Activated CD8-positive, alpha-beta T cell treated with anti-CD3 and anti-CD28 coated beads, Interleukin-2, amount 10 ng/mL, durations not matched to agents 7 days and 5 days (primary cell): ENCODE data around the gene AQP2. TPM values are rescaled to one million over a fixed set of nuclear protein-coding genes. Genes with fewer than 3 reads are reported as not detected.

Source experiments
- ATAC-seq: fragments of 150-1000 bp; cut with Tn5 transposase; one replicate; pipeline ENCODE4 v1.10.0; 2021; ENCODE audit warnings: moderate library complexity
- CTCF ChIA-PET: fragments of 350-600 bp; sonication (Branson Sonifier 250); formaldehyde crosslinking; loops from one replicate; lab custom pipeline; 2021; ENCODE audit warnings: antibody characterized with exemption; lab: Charles Lee
- POLR2A ChIA-PET: fragments of 350-600 bp; sonication (Branson Sonifier 250); formaldehyde crosslinking; loops from one replicate; lab custom pipeline; 2021; ENCODE audit warnings: antibody characterized with exemption; lab: Charles Lee
- DNase-seq: peaks from one replicate; pipeline ENCODE4 v3.0.0-alpha.2; 2020
- H3K27ac Mint-ChIP-seq: one replicate; pipeline ENCODE4 v1.8.0; 2021; ENCODE audit warnings: mild to moderate bottlenecking, mixed read lengths
- H3K27me3 Mint-ChIP-seq: one replicate; pipeline ENCODE4 v1.8.0; 2021; ENCODE audit warnings: low read depth, mixed read lengths
- H3K36me3 Mint-ChIP-seq: one replicate; pipeline ENCODE4 v1.8.0; 2021; ENCODE audit warnings: low read depth, mixed read lengths
- H3K4me1 Mint-ChIP-seq: one replicate; pipeline ENCODE4 v1.8.0; 2021; ENCODE audit warnings: low read depth, mixed read lengths
- H3K4me3 Mint-ChIP-seq: one replicate; pipeline ENCODE4 v1.8.0; 2021; ENCODE audit warnings: mild to moderate bottlenecking, mixed read lengths
- H3K9me3 Mint-ChIP-seq: one replicate; pipeline ENCODE4 v1.8.0; 2022; ENCODE audit warnings: mixed read lengths; ENCODE audit not compliant: insufficient read depth
- total RNA-seq, 2 experiments: library from RNA; stranded (reverse); gene quantifications; one replicate each; pipeline ENCODE4 v1.2.3, GENCODE V29; 2021

AQP2 gene
- total RNA-seq, 2 experiments from 2014 or later: not detected

- H3K27ac Mint-ChIP-seq: no peak overlapping the region
- CTCF ChIA-PET: interaction anchor here (0.9 to 2.0 kb wide), 7 partner anchors 11 to 94 kb away, joined by 3 to 15 read pairs (median 5); no protein-coding TSS in a partner anchor
- no peak for ATAC-seq
- no peak overlapping the region for H3K4me3 Mint-ChIP-seq
- H3K36me3 Mint-ChIP-seq: no peaks in the 10 kb centered on the region
- no peak for DNase-seq
- H3K27me3 Mint-ChIP-seq: peaks cover 17% of the 10 kb centered on the region
- POLR2A ChIA-PET: no interaction called here
- H3K9me3 Mint-ChIP-seq: no peaks in the 10 kb centered on the region
- no peaks in the 10 kb centered on the region for H3K4me1 Mint-ChIP-seq
Observed at GRCh38 chr12:49932023-49932422, 18.5 kb upstream of the AQP2 start.

DNA sequence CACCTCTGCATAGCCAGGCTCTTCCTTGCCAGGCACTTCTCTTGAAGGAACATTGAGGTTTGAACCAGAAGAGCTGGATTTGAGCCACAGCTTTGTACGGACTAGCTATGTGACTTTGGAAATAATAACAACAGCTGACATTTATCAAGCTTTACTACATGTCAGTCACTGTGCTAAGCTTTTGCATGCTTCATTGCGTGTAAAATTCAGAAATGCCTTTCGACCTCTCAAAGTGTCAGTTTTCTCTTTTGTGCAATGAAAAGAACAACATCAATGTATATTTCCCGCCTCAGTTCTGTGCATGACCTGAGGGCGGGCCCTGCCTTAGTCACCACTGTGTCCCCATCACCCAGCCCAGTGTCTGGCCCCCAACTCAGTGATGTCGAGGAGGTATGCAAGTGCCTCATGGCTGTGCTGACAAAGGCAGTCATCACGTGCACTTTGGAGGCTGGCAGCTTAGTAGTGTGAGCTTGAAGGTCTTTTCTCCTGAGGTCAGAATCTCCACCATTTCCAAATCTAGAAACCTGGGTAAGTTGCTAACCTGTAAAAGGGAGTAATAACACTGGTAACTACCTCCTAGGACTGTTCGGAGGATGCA is 17.9 kb upstream of the AQP2 start:
- ATAC-seq (no peak), DNase-seq (no peak)
- Mint-ChIP-seq H3K9me3 (no peaks in the 10 kb centered on the region), H3K4me3 (no peak overlapping the region), H3K27ac (no peak overlapping the region), H3K36me3 (no peaks in the 10 kb centered on the region), H3K4me1 (no peaks in the 10 kb centered on the region), H3K27me3 (peaks cover 17% of the 10 kb centered on the region)
- CTCF ChIA-PET: interaction anchor here (0.9 to 2.0 kb wide), 5 partner anchors 13 to 94 kb away, joined by 3 to 15 read pairs (median 4); no protein-coding TSS in a partner anchor
- POLR2A ChIA-PET: no interaction called here

GRCh38 chr12:49933796-49934195 is 16.7 kb upstream of the AQP2 start:
- Mint-ChIP-seq H3K36me3 (no peaks in the 10 kb centered on the region), H3K4me1 (no peaks in the 10 kb centered on the region), H3K9me3 (no peaks in the 10 kb centered on the region), H3K27ac (no peak overlapping the region), H3K27me3 (peaks cover 15% of the 10 kb centered on the region), H3K4me3 (no peak overlapping the region)
- DNase-seq (no peak), ATAC-seq (no peak)
- ChIA-PET CTCF (interaction anchor here (0.7 to 5.3 kb wide), 2 partner anchors 12 to 535 kb away, joined by 3 to 32 read pairs; no protein-coding TSS in a partner anchor), POLR2A (no interaction called here)

DNA sequence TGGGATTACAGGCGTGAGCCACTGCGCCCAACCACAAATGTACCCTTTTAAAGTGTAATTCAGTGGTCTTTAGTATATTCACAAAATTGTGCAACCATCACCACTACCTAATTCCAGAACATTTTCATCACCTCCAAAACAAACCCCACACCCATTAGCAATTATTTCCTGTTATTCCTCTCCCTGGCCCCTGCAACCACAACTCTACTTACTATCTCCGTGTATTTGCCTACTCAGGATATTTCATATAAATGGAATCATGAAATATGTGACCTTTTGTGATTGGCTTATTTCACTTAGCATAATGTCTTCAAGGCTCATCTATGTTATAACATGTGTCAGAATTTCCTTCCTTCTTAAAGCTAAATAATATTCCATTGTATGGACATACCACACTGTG is 16.0 kb upstream of the AQP2 start:
- no peaks in the 10 kb centered on the region for H3K36me3 Mint-ChIP-seq
- H3K27me3 Mint-ChIP-seq: peaks cover 11% of the 10 kb centered on the region
- ChIA-PET POLR2A (no interaction called here), CTCF (interaction anchor here (5.3 kb wide), 1 partner anchor 11 kb away, joined by 32 read pairs; no protein-coding TSS in a partner anchor)
- no peaks in the 10 kb centered on the region for H3K4me1 Mint-ChIP-seq
- DNase-seq (no peak), ATAC-seq (no peak)
- no peaks in the 10 kb centered on the region for H3K9me3 Mint-ChIP-seq
- H3K4me3 Mint-ChIP-seq: no peak overlapping the region
- H3K27ac Mint-ChIP-seq: no peak overlapping the region

- no peaks in the 10 kb centered on the region for H3K36me3 Mint-ChIP-seq
- H3K4me3 Mint-ChIP-seq: no peak overlapping the region
- ATAC-seq (no peak), DNase-seq (no peak)
- ChIA-PET CTCF (interaction anchor here (5.3 kb wide), 1 partner anchor 9 kb away, joined by 32 read pairs; no protein-coding TSS in a partner anchor), POLR2A (no interaction called here)
- H3K9me3 Mint-ChIP-seq: no peaks in the 10 kb centered on the region
- no peaks in the 10 kb centered on the region for H3K4me1 Mint-ChIP-seq
- H3K27me3 Mint-ChIP-seq: peaks cover 11% of the 10 kb centered on the region
- no peak overlapping the region for H3K27ac Mint-ChIP-seq
Observed at GRCh38 chr12:49936925-49937324, 13.6 kb upstream of the AQP2 start.

GRCh38 chr12:49937639-49938300 is 12.8 kb upstream of the AQP2 start:
- Mint-ChIP-seq H3K36me3 (no peaks in the 10 kb centered on the region), H3K9me3 (no peaks in the 10 kb centered on the region), H3K4me3 (no peak overlapping the region), H3K4me1 (peaks cover 4% of the 10 kb centered on the region), H3K27ac (no peak overlapping the region), H3K27me3 (peaks cover 11% of the 10 kb centered on the region)
- DNase-seq (no peak), ATAC-seq (no peak)
- ChIA-PET POLR2A (interaction anchor here (1.0 kb wide), 1 partner anchor 21 kb away, joined by 3 read pairs; no protein-coding TSS in a partner anchor), CTCF (interaction anchor here (5.3 kb wide), 1 partner anchor 8 kb away, joined by 32 read pairs; no protein-coding TSS in a partner anchor)

DNA sequence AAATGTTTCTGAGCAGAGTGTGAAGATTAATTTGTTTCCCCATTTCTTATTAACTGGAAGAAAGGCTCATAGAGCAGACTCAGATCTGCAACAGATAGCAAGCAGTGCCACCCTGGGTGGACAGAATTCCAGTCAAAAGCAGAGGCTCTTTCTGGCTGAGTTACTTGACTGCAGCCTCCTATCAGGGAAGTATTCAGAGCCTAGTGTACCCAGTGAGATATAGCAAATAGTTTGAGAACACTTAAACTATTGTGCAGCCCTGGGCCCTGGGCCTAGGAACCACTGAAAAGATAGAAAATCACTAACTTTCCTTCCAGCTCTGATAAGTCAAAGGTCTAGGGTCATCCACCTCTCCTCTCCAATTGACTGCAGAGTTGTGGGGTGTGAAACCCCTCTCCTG is 11.2 kb upstream of the AQP2 start:
- ChIA-PET POLR2A (no interaction called here), CTCF (interaction anchor here (1.5 to 4.9 kb wide), 2 partner anchors 11 to 27 kb away, joined by 3 to 23 read pairs; no protein-coding TSS in a partner anchor)
- no peaks in the 10 kb centered on the region for H3K36me3 Mint-ChIP-seq
- ATAC-seq (no peak), DNase-seq (no peak)
- H3K9me3 Mint-ChIP-seq: no peaks in the 10 kb centered on the region
- peaks cover 11% of the 10 kb centered on the region for H3K27me3 Mint-ChIP-seq
- H3K4me1 Mint-ChIP-seq: peaks cover 10% of the 10 kb centered on the region
- H3K4me3 Mint-ChIP-seq: no peak overlapping the region
- H3K27ac Mint-ChIP-seq: no peak overlapping the region

DNA sequence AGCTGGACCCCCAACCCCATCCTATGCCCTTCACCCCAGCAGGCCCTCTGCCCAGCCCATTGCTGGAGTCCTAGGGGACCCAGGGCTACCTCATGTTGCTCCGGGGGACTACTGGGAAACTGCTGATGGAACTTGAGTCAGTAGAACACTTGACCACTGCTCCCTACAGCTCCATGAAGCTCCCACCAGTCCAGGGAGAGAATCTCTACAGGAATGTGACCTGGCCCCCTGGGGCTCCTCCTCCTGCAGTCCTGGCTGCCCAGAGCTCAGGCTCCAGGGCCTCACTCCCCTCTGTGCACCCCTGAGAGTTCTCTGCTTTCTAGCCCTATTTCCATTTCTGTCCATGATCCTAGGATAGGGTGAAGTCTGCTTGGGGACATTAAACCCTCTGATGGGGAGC is 10.8 kb upstream of the AQP2 start:
- DNase-seq: no peak
- no peak overlapping the region for H3K27ac Mint-ChIP-seq
- peaks cover 10% of the 10 kb centered on the region for H3K4me1 Mint-ChIP-seq
- H3K27me3 Mint-ChIP-seq: peaks cover 8% of the 10 kb centered on the region
- no peaks in the 10 kb centered on the region for H3K9me3 Mint-ChIP-seq
- no peak for ATAC-seq
- H3K36me3 Mint-ChIP-seq: no peaks in the 10 kb centered on the region
- POLR2A ChIA-PET: no interaction called here
- no peak overlapping the region for H3K4me3 Mint-ChIP-seq
- CTCF ChIA-PET: interaction anchor here (1.5 to 4.9 kb wide), 2 partner anchors 12 to 27 kb away, joined by 3 to 23 read pairs; no protein-coding TSS in a partner anchor

DNA sequence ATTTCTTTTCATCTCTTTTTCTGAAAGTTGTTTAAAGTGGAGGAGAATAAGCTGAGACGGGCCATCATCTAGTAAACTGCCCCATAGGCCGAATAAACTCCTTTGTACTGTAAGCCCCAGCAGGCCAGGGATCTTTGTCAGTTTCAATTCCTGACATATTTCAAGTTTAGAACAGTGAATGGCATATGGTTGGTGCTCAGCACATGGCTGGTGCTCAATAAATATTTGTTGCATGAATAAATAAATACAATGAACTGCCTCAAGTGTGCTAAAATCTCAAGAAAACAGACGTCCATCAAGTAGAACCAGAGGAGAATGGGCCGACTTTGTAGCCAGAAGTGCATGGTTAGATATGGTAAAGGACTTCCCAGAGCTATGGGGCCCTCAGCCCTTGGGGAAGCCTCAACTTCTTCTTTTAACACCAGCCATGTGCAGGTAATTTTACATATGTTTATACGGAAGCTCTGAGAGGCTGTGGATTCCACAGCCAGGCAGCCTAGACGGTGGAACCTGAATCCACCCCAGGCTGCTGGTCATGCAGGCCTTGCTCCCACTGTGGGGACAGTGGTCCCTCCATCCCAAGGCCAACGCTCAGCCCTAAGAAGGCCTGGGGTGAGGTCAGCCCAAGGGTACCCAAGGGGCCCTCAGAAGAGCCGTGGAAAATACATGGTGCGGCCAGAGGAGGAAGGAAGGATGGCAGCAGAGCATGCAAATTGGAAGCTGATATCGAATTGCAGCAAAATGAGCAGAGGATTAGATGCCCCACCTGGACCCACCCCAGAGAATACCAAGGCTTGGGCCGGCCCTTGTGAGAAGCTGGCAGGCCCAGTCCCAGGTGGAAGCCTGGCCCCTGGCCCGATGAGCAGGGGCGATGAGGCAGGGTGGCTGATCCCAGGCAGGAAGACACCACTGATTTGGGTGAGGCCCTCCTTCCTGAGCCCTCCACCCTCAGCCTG is 8.7 kb upstream of the AQP2 start:
- H3K4me3 Mint-ChIP-seq: no peak overlapping the region
- H3K27me3 Mint-ChIP-seq: peaks cover 2% of the 10 kb centered on the region
- H3K36me3 Mint-ChIP-seq: no peaks in the 10 kb centered on the region
- H3K27ac Mint-ChIP-seq: no peak overlapping the region
- CTCF ChIA-PET: interaction anchor here (2.0 to 4.9 kb wide), 2 partner anchors 11 to 25 kb away, joined by 5 to 23 read pairs; no protein-coding TSS in a partner anchor
- DNase-seq: no peak
- no peak for ATAC-seq
- POLR2A ChIA-PET: interaction anchor here (0.6 kb wide), 1 partner anchor 16 kb away, joined by 3 read pairs; no protein-coding TSS in a partner anchor
- H3K9me3 Mint-ChIP-seq: no peaks in the 10 kb centered on the region
- H3K4me1 Mint-ChIP-seq: peaks cover 24% of the 10 kb centered on the region

DNA sequence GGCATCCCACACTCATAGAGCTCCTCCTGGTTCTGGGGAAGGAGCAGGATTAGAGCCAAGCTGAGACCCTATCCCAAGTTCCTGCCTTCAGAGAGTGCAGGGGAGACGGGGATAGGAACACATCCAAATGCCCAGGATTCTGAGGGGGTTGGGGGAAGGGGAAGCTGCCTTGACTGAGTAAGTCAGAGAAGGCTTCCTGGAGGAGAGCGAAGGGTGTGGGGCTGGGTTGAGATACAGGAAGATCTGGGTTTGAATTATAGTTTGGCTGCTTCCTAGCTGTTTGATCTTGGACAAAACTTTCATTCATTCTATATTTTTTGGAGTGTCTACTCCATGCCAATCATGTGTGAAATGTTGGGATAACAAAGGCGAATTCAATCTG is 8.0 kb upstream of the AQP2 start:
- Mint-ChIP-seq H3K36me3 (no peaks in the 10 kb centered on the region), H3K9me3 (no peaks in the 10 kb centered on the region), H3K4me3 (no peak overlapping the region), H3K4me1 (peaks cover 24% of the 10 kb centered on the region), H3K27ac (no peak overlapping the region), H3K27me3 (peaks cover 2% of the 10 kb centered on the region)
- ATAC-seq (no peak), DNase-seq (no peak)
- POLR2A ChIA-PET: no interaction called here
- CTCF ChIA-PET: interaction anchor here (2.0 to 4.9 kb wide), 2 partner anchors 11 to 24 kb away, joined by 5 to 23 read pairs; no protein-coding TSS in a partner anchor

GRCh38 chr12:49942921-49943624 is 7.5 kb upstream of the AQP2 start:
- H3K27me3 Mint-ChIP-seq: peaks cover 2% of the 10 kb centered on the region
- H3K4me1 Mint-ChIP-seq: peaks cover 24% of the 10 kb centered on the region
- H3K4me3 Mint-ChIP-seq: no peak overlapping the region
- CTCF ChIA-PET: interaction anchor here (0.7 to 4.9 kb wide), 4 partner anchors 12 to 76 kb away, joined by 3 to 23 read pairs (median 4); no protein-coding TSS in a partner anchor
- H3K36me3 Mint-ChIP-seq: no peaks in the 10 kb centered on the region
- ATAC-seq (no peak), DNase-seq (no peak)
- POLR2A ChIA-PET: no interaction called here
- no peak overlapping the region for H3K27ac Mint-ChIP-seq
- H3K9me3 Mint-ChIP-seq: no peaks in the 10 kb centered on the region
